VCaP (cell line): ENCODE results near the gene ZFAND3.
A peak's percentile ranks its signal among the peaks of the same experiment; 100 is the strongest.

ENCODE experiments used
- H3K27ac ChIP-seq: fragments of 450-650 bp; 2 replicates; pipeline ENCODE4 v1.5.1; 2017
- TF ChIP-seq, protein P1 (sequence below): fragments of 450-650 bp; conservative IDR thresholded peaks from 2 replicates; pipeline ENCODE4 v1.5.1; 2017; ENCODE audit warnings: mild to moderate bottlenecking, moderate library complexity

ZFAND3 gene

DNA sequence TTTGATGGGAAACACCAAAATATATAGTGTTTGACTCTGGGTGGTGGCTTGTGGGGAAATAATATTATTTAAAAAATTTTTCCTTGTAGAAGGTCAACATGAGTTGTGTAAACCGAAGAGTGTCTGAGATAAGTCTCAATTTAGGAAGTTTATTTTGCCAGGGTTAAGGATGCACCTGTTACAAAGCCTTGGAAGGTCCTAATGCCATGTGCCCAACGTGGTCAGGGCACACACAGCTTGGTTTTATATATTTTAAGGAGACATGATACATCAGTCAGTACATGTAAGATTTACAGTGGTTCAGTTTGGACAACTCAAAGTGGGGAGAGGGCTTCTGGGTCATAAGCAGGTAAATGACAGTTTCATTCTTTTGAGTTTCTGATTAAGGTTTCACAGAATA is 162.1 kb downstream of the ZFAND3 start:
- TF ChIP-seq, protein P1, sequence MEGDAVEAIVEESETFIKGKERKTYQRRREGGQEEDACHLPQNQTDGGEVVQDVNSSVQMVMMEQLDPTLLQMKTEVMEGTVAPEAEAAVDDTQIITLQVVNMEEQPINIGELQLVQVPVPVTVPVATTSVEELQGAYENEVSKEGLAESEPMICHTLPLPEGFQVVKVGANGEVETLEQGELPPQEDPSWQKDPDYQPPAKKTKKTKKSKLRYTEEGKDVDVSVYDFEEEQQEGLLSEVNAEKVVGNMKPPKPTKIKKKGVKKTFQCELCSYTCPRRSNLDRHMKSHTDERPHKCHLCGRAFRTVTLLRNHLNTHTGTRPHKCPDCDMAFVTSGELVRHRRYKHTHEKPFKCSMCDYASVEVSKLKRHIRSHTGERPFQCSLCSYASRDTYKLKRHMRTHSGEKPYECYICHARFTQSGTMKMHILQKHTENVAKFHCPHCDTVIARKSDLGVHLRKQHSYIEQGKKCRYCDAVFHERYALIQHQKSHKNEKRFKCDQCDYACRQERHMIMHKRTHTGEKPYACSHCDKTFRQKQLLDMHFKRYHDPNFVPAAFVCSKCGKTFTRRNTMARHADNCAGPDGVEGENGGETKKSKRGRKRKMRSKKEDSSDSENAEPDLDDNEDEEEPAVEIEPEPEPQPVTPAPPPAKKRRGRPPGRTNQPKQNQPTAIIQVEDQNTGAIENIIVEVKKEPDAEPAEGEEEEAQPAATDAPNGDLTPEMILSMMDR, result no peak
- H3K27ac ChIP-seq, result no peak overlapping the region

DNA sequence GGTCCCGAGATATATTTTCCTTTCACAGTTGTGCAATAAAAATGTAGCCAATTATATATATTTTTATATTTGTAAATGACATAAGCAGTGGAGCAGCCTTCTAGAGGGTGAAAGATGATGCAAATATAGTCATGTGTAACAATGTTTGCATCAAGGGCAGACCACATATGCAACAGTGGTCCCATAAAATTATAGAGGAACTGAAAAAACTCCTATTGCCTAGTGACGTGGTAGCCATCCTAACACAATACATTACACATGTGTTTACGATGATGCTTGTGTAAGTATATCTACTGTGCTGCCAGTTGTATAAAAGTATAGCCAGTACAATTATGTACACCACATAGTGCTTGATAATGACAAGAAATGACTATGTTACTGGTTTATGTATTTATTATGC is 162.8 kb downstream of the ZFAND3 start:
- TF ChIP-seq, protein P1, result no peak
- H3K27ac ChIP-seq, result no peak overlapping the region

DNA sequence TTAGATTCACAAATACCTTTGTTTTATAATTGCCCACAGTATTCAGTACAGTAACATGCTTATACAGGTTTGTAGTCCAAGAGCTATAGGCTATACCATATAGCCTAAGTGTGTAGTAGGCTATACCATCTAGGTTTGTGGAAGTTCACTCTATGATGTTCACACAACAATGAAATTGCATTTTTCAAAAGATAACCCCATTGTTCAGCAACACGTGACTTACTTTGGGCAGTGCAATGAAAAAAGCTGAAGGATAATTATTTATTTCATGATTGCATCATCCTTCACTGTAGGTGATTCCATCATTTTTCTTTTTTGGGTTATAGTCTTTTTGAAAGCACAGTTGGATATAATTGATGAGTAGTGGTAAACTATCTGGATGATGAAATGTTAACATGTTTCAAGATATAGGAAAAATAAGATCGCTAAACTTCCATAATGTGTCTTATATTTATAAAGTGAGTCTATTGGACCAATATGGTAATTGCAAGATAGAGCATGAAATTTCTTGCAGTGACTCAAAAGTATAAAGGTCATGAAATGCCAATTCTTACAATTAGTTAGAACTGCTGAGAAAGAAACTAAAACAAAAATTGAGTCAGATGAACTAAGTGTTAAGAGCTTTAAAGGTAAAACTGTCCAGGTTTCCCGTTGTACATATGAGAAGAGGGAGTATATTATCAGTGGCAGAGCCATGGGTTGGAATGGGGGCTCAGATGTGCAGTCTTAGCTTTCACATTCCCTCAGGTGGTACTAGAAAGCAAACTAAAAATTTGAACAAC is 164.4 kb downstream of the ZFAND3 start:
- TF ChIP-seq, protein P1, result no peak
- H3K27ac ChIP-seq, result no peak overlapping the region

DNA sequence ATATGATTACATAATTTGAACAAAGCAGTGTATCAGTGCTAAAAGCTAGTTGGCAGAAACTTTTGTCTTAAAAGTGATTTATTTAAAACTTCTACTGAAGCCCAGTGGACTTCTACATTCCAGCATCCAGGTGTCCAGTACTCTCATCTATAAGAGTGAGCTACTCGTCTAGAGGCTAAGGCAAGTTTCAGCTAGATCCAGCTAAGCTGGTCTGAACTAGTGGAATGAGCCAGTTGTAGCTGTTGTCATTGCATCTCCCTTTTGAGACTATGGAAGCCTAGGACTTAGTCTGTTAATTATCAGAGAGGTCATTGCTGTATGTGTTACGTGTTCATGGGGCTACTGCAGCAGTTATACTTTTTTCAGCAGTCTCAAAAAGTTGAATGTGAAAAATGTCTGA is 165.1 kb downstream of the ZFAND3 start:
- TF ChIP-seq, protein P1, result no peak
- no peak overlapping the region for H3K27ac ChIP-seq

DNA sequence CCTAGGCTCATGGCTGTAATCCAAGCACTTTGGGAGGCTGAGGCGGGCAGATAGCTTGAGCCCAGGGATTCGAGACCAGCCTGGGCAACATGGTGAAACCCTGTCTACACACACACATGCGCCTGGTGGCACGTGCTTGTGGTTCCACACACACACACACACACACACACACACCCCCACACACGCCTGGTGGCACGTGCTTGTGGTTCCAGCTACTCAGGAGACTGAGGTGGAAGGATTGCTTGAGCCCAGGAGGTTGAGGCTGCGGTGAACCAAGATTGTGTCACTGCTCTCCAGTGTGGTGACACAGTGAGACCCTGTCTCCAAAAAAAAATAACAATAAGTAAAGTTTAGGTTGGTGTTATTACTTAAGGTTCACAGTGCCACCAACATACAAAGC is 165.8 kb downstream of the ZFAND3 start:
- no peak overlapping the region for H3K27ac ChIP-seq
- TF ChIP-seq, protein P1, result no peak

DNA sequence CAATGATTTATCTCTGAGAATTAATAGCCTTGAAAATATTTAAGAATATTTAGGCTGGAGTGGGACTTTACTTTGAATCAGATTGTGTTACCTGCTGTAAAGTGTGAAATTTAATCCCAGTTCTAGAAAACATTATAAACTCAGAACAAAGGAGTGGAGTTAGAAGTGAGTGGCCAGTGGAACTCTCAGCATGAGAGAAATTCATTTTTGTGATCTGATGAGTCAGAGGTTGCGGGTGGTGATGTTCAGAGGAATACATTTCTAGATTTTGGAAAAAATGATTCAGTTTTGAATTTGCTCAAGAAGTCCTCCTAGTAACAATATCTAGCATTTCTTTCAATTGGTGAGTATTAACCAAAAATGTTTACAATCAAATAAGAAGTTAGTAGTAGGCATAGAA is 167.5 kb downstream of the ZFAND3 start:
- TF ChIP-seq, protein P1, result no peak
- peak overlapping the region; percentile 65; the same call in 1 of the 2 replicates for H3K27ac ChIP-seq

DNA sequence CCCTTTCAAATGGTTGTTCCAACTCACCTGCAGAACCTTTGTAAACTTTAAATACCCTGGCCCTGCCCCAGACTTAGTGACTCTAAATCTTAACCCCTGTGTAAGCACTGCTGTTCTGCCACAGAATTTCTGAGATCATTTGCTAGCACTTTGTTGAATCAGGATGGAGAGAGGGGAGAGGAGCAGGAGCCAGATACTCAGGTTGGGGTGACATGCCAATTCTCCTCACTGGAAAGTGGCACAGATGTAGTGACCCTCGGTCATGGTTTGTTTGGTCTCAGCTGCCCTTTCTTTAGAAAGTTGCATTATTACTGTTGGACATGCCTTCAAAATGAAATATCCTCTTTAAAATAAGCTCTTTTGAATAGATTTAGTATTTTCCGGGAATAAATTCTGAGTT is 168.0 kb downstream of the ZFAND3 start:
- TF ChIP-seq, protein P1, result no peak
- peak overlapping the region; percentile 65 for H3K27ac ChIP-seq
